SIG-M5 treated with dmso at 0.1 percent for 504 hours (cell line): ENCODE measurements around the gene FAM170B.

Experiments used
- DNase-seq: peaks from one replicate; lab custom pipeline; 2025; ENCODE audit not compliant: unreplicated experiment; lab: John Stamatoyannopoulos, UW

FAM170B gene

GRCh38 chr10:49152663-49153062 is 18.8 kb upstream of the FAM170B start:
- DNase-seq: no peak

- no peak for DNase-seq
Observed at GRCh38 chr10:49152037-49152436, 18.2 kb upstream of the FAM170B start.

- no peak for DNase-seq
Observed at GRCh38 chr10:49151481-49151880, 17.7 kb upstream of the FAM170B start.

- DNase-seq: no peak
Observed at GRCh38 chr10:49151025-49151445, 17.2 kb upstream of the FAM170B start.

GRCh38 chr10:49150426-49150825 is 16.6 kb upstream of the FAM170B start:
- no peak for DNase-seq

- no peak for DNase-seq
Observed at GRCh38 chr10:49149881-49150280, 16.1 kb upstream of the FAM170B start.

GRCh38 chr10:49144058-49144720 is 10.4 kb upstream of the FAM170B start:
- DNase-seq: no peak

GRCh38 chr10:49143249-49143648 is 9.4 kb upstream of the FAM170B start:
- DNase-seq: no peak

GRCh38 chr10:49141541-49142332 is 7.9 kb upstream of the FAM170B start:
- no peak for DNase-seq

GRCh38 chr10:49140304-49141177 is 6.7 kb upstream of the FAM170B start:
- no peak for DNase-seq

GRCh38 chr10:49139846-49140195 is 6.0 kb upstream of the FAM170B start:
- no peak for DNase-seq

- peak; percentile 56 for DNase-seq
Observed at GRCh38 chr10:49139028-49139845, 5.4 kb upstream of the FAM170B start.

GRCh38 chr10:49138361-49138891 is 4.6 kb upstream of the FAM170B start:
- DNase-seq: no peak

- no peak for DNase-seq
Observed at GRCh38 chr10:49136525-49136924, 2.7 kb upstream of the FAM170B start.

GRCh38 chr10:49135575-49136313 is 1.9 kb upstream of the FAM170B start:
- no peak for DNase-seq

GRCh38 chr10:49134327-49134726 is 506 bp upstream of the FAM170B start:
- no peak for DNase-seq

GRCh38 chr10:49132362-49132737 is 1.5 kb downstream of the FAM170B start:
- no peak for DNase-seq

GRCh38 chr10:49131507-49132361 is 2.1 kb downstream of the FAM170B start:
- no peak for DNase-seq

GRCh38 chr10:49129376-49129775 is 4.4 kb downstream of the FAM170B start:
- no peak for DNase-seq
